Measurements from ENCODE around the gene DUSP22.

DNA sequence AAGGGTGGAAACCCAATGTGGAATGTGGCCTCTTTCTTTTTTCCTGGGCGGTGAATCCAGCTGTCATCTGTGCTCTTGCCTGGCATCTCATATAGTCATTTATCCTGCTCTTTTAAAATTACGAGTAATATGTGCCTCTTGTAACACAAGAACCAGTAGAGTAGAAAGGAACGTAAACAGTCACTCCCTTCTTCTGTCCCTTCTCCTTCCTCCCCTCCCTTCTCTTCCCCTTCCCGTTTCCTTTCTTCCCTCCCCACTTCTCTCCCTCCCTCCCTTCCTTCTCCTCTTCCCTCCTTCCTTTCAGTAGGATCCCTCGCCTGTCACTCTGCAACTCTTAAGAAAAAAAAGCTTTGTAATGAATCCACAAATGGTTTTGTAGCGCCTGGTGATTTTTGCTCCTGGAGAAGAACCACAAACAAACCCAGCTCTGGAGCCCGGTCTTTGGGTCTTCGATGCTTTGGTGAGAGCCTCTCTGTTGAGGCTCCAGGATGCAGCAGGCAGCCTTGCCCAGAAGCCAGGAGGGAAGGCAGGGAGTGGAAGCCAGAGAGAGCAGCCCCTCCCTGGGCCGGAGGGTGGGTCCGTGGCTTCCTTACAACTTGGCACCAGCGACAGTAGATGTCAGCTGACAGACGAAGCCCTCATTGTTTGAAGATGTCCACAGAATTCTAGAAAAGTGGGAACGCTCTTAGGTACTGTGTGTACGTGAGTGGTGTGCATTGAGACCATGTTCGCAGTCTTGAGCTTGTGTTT is 15.0 kb downstream of the DUSP22 start:
- no peak for TF ChIP-seq POLR2AphosphoS5 (IDR thresholded peaks at IDR 0.05; ENCODE audit: low read depth, low read length)
- TF ChIP-seq POLR2A (IDR thresholded peaks at IDR 0.05; ENCODE audit: low read depth, low read length) = no peak
